CD4-positive, alpha-beta T cell treated with Interleukin-10 for 1 hour (primary cell): ENCODE results near the gene RHD.
A peak's percentile ranks its signal among the peaks of the same experiment; 100 is the strongest.
"Not testable (repeated sequence)": the region's sequence is repeated elsewhere in the genome, so short reads cannot be mapped to it uniquely, and the experiment has no call there.

ENCODE experiments used
- DNase-seq: peaks from one replicate; pipeline ENCODE4 v3.0.0-alpha.2; 2020

Gene RHD

DNA sequence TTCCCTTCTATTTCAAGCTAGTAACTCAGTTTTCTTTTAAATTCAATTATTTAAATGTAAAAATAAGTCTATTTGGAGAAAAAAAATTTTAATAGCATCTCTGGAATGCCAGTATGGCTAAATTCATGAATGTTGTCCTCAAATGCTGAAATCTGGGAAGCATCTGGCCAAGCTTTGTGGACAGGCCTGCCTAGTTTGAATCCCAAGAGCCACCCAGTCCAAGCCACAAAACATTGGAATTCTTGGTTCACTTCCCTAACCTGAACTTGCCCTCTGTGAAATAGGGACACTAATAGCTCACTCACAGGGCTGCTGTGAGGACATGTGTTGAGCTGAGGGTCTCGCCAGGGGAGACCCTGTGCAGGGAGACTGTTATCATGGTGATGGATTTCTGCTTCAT is 37.2 kb downstream of the RHD start:
- not testable (repeated sequence) for DNase-seq

DNA sequence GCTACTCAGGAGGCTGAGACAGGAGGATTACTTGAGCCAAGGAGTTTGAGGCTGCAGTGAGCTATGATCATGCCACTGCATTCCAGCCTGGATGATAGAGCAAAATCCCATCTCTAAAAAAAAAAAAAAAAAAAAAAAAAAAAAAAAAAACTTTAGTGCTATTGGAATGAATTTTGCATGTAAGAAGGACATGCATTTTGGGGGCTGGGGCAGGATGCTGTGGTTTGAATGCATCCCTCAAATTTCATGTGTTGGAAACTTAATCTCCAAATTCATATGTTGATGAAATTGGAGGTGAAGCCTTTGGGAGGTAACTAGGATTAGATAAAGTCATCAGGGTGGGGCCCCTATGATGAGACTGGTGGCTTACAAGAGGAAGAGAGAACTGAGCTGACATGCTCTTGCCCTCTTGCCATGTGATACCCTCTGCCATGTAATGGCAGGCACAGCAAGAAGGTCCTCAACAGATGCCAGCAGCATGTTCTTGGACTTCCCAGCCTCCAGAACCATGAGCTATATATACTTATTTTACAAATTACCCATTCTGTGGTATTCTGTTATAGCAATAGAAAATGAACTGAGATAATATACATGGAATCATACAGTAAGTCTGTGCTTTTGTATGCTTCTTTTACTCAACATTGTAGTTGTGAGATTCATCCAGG is 40.6 kb downstream of the RHD start:
- not testable (repeated sequence) for DNase-seq

DNA sequence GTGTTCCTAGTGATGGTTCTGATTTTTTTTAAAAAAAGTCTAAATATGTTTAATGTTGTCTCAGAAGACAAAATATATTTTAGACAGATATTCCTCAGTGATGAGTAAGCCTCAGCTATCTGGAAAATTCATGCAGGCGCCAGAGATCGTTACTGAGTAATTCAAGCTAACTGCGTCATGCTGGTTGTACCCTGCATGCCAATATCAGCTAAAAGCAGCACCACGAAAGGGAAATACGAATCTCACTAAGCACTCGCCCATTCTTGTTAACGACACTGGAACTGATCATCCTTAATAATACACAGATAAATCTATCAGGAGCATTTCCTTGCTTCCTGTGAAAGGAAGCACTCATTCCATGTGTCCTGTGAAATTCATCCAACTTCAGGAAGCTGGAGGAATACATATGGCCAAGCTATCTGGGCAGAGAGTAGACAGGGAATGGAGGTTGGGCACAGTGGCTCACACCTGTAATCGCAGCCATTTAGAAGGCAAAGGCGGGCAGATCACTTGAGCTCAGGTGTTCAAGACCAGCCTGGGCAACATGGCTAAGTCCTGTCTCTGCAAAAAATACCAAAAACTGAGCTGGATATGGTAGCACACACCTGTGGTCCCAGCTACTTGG is 48.1 kb downstream of the RHD start:
- not testable (repeated sequence) for DNase-seq

DNA sequence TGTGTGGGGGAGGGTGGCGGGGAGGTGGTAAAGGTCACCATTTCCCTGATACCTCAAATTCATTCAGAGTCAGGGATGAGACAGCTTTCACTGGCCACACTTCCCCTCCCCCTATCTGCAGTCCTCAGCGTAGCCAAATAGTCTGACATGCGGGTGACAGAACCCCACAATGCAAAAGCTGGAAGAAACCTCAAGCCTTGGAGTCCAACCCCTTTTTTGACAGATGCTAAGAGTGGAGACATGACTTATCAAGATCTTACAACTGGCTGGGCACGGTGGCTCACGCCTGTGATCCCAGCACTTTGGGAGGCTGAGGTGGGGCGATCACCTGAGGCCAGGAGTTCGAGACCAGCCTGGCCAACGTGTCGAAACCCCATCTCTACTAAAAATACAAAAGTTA is 49.8 kb downstream of the RHD start:
- not testable (repeated sequence) for DNase-seq

DNA sequence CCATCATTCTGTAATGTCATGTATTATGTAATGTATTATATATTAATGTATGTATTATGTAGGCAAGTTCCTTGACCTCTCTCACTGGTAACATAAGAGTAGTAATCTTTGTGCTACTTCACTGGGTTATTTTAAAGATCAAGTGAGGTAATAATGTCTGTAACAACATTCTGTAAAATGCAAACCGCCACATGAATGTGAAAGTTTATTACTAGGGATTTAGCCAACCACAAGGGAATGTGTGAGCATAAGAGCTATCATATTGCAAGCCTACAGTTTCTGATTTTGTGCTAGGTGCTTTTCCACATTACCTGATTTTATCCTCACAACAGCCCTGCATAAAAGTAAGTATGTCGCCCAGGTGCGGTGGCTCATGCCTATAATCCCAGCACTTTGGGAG is 52.1 kb downstream of the RHD start:
- not testable (repeated sequence) for DNase-seq

DNA sequence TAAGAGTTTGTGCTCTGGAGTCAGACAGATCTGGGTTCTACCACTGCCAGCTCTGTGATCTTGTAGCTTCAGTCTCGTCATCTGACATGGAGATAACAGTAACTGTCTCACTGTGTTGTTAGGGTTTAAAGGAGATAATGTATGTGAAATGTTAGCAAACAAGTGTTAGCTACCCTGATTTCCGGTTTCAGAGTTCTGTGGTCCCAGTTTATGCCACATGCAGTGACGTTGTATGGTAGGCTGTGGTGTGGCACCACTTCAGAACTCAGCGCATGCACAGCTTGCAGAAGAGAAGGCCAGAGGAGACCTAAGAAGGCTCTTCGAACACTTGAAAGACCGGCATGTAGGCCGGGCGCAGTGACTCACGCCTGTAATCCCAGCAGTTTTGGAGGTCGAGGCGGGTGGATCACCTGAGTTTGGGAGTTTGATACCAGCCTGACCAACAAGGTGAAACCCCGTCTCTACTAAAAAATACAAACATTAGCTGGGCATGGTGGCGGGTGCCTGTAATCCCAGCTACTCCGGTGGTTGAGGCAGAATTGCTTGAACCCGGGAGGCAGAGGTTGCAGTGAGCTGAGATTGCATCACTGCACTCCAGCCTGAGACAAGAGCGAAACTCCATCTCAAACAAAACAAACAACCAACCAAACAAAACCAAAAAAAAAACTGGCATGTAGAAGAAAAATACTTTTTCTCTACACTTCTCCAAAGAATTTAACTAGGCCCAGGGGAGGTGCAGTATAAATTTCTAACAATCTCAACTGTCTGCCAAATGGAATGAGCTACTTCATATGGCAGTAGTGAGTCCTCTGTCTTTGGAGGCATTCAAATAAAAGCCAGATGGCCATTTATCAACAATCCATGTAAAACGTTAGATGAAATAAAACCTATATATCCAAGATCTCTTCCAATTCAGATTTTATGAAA is 55.8 kb downstream of the RHD start:
- not testable (repeated sequence) for DNase-seq

DNA sequence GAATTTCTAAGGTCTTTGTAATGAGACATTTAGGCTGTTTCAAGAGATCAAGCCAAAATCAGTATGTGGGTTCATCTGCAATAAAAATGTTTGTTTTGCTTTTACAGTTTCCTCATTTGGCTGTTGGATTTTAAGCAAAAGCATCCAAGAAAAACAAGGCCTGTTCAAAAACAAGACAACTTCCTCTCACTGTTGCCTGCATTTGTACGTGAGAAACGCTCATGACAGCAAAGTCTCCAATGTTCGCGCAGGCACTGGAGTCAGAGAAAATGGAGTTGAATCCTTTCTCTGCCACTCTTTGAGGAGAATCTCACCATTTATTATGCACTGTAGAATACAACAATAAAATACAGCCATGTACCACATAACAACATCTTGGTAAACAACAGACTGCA is 56.5 kb downstream of the RHD start:
- not testable (repeated sequence) for DNase-seq

DNA sequence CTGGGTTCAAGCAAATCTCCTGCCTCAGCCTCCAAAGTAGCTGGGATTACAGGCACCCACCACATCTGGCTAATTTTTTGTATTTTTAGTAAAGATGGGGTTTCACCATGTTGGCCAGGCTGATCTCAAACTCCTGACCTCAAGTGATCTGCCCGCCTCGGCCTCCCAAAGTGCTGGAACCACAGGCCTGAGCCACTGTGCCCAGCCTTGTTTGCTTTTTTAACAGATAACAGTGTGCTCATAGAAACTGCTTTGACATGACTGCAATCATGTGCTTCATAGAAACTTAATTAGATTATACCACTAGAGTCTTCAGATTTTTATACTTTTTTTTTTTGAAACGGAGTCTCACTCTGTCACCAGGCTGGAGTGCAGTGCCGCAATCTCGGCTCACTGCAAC is 57.0 kb downstream of the RHD start:
- DNase-seq, result not testable (repeated sequence)

DNA sequence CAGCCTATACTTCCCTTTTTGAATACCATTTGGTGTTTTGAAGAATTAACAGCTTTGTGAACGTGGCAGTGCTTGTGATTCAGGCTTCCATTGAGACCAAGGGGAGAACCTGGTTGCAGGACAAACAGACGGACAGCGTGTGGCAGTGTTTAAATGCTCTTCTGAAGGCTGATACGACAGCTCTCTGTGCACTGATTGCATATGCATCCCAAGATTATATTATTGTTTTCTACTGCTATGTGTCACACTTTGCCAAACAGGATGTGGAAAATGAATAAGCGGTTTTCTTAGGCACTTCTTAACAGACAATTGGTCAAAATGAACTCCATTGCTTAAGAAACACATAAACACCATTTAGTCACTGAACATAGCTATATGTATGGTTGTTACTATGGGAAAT is 57.6 kb downstream of the RHD start:
- DNase-seq, result peak; percentile 24

DNA sequence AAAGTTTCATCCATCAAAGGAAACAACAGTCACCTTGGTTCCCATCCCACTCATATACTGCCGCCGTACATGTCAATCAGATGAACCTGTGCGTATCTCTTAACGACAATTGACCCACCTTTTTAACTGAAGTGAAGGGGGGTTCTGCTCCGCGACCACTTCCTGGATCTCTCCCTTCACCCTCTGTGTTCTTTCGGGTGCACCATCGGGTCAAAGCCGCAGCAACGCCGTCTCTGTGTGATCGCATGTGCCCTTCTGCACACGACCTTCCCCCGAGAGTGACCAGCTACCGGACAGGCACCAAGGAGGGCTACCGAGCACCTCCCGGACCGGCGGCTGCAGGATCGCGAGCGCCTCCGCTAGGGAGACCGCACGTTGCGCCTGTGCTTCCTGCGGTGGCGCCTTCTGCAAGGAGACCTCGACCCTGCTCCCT is 64.6 kb downstream of the RHD start:
- DNase-seq, result peak; percentile 42

DNA sequence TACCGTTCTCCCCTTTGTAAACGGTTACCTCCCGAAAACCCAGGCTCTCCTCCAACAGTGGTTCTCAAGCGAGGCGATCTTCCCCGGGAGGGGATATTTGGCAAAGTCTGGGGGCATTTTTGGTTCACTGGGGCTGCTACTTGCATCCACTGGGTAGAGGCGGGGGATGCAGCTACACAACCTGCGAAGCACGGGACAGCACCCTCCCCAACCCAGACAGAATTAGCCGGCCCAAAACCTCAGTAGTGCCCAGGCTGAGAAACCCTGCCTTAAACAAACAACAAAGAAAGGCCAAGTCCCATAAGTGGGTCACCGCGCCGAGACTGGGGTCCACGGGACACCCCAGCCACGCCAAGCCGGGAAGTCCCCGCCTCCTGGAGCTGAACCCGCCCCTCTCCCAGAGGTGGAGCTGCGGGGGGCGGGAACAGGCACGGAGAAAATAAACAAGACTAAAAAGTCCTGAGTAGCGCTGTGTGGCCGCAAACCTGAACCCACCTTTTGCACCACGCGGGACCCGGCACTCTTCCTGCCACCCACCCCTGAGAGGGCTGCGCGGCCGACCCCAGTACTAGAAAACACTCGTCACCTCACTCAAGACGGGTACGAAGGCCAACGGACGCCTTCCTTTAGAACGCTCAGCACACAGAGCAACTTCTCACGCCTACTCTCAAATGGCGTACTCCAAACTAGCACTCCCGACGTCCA is 65.3 kb downstream of the RHD start:
- DNase-seq, result peak; percentile 58

DNA sequence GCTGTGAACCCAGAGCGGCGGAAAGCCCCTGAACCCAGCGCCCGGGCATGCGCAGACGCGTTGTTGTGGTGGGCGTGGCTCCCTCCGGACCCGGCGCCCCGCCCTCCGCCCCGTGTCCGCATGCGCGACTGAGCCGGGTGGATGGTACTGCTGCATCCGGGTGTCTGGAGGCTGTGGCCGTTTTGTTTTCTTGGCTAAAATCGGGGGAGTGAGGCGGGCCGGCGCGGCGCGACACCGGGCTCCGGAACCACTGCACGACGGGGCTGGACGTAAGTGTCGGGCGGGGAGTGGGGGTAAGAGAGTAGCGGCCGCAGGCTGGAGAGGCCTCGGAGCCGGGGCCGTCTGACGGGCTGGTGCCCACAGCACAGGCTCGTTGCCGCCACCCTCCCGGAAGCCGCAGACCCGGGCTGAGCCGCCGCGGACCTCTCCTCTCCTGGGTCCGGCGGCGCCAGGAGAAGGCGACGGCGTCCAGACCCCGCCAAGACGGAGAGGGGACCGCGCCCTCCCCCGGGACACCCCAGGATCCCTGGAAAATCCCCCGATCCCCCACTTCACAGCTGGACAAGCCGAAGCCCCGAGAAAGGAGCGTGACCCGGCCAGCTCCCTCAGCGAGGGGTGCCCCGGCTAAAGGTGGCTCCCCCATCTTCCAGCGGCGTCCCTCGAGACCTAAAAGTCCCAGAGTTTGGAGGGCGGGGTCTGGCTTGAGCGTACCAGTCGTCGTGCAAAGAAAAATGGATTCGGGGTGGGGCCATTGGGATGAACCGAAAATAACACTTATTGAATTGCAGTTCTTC is 66.1 kb downstream of the RHD start, which contains the start of gene TMEM50A:
Gene TMEM50A, plus strand, starts transcription at position 147 of the 794 bp plus-strand sequence. CDS start 2,153 bp downstream, outside the sequence.
- peak; percentile 93 for DNase-seq

DNA sequence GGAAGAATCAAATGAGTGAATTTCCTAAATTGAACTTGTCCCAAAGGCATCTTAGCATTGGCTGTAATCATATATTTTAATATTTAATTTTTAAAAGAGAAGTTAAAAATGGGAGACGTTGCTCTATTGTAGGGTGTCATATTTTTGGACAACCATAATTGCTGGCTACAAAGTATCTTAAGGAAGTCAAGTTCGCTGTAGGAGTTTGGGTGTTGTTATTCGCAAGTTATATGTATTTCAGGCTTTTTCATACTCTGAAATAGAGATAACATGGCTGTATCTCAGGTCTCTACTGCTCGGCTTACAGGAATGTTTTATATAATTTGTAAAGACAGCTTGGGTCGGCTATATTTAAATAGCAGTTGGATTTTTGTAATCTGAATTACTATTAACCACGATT is 66.7 kb downstream of the RHD start:
- no peak for DNase-seq

DNA sequence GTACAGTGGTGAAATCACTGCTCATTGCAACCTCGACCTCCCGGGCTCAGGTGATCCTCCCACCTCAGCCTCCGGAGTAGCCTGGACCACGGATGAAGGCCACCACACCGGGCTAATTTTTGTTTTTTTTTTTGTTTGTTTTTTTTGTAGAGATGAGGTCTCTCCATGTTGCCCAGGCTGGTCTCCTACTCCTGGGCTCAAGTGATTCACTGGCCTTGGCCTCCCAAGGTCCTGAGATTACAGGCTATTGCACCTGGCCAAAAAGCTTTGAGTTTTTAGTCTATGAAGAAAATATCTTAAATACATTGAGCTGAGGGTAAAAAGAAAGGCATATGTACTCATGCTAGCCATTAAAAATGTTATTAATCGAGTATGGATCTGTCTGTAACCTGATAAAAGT is 69.4 kb downstream of the RHD start:
- no peak for DNase-seq

DNA sequence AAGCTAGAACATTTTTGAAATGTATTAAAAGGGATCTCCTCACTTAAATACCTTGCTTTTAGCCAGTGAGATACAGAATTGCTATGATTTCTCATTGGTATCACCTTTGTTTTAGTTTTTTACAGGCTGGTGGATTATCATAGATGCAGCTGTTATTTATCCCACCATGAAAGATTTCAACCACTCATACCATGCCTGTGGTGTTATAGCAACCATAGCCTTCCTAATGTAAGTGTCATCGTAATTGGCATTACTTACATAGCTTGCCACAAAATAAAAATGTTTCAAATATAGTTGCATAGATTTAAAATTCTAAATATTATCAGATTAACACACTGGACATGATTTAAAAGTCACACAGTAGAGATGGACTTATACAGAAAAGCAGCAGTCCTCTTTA is 70.5 kb downstream of the RHD start:
- DNase-seq, result no peak

DNA sequence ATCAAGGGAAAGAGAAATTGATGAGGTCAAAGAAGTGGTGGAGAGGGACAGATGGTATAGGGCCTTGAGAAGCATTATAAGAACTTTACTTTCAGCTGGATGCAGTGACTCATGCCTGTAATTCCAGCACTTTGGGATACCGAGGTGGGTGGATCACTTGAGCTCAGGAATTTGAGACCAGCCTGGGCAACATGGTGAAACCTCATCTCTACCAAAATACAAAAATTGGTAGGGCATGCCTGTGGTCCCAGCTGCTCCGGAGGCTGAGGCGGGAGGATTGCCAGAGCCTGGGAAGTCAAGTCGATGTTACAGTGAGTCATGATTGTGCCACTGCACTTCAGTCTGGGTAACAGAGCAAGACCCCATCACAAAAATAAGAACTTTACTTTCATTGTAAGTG is 71.6 kb downstream of the RHD start:
- DNase-seq, result no peak

DNA sequence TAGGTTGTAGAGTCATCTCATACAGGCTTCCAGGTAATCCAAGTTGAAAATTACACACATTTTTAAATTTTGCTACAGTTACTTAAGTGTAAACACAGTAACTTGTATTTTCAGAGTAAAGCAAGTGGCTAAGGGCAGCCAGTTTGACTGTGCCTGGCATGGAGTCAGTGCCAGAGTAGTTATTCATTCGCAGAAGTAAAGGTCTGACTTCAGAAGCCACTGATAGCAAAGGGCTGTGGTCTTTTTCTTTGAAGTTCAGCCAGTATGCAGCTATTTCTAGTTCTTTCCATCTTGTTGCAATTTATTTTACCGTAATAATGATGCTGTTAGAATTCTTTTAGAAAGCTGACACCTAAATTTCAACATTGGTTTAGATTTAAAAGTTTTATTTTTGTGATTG is 75.2 kb downstream of the RHD start:
- DNase-seq, result no peak

DNA sequence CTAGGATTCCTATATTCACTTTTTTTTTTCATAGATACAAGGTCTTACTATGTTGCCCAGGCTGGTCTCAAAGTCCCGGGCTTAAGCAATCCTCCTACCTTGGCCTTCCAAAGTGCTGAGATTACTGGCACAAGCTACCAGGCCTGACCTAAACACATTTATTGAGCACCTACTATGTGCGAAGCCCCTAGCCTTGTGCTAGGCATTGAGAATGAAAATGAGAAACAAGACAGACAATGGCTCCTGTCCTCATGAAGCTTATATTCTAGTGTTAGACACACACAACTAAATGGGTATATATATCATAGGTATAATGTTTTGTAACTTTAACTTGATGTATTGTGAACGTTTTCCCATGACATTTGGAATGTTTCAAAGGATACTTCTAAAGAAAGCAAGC is 77.3 kb downstream of the RHD start:
- no peak for DNase-seq

DNA sequence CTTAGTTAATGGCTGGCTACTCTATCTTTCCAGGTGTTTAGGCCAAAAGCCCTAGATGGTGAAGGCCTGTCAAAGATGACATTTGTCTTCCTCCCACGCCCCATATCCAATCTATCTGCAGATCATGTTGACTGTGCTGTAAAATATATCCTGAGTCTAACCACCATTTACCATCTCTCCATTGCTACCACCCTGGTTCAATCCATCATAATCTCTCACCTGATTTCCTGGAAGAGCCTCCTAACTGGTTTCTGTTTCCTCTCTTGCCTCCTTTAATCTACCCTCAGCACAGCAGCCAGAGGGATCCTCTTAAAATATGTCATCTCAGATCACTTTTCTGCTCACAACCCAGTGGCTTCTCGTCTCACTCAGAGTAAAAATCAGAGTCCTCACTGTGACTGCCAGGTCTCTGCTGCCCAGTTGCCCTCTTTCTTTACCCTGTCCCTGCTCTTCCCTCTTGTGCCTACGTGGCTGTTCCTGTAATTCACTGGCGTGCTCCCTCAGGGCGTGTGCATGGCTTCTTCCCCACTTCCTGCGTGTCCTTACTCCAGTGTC is 83.6 kb downstream of the RHD start:
- DNase-seq, result peak; percentile 11

DNA sequence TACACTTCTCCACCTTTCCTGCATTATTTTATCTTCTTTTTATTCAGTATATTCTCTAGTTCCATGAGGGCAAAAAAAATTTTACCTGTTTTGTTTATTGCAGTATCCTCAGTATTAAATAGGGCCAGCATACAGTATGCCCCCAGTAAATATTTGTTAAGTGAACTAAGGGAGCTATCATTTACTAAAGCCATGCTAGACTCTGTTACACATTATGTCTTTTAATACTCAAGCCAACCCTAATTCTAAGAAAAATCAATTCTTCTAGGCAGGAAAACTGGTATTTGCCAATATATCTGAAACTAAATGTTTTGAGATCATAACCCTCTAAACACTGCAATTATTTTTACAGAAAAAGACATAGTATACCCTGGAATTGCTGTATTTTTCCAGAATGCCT is 84.1 kb downstream of the RHD start:
- no peak for DNase-seq

DNA sequence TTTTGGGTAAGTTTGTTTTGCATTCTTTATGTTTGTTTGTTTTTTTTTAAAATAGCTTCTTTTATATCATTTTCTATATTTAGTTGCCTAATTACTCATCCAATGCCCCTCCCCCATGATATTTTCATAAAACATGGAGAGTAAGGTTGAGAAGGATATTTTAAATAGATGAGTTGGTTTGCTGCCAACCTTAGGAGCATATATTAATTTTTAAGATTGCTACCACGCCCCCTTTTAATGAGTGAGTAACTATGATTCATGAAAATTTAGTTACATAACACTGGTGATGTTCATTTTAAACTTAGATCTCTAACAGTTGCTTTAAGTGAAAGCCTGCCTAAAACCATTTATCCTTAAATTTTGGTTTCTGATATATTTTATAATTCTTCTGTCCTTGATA is 84.5 kb downstream of the RHD start:
- DNase-seq, result no peak
